Left renal pelvis (tissue), 4 donors: ENCODE data around the gene NTN3. TPM values are rescaled to one million over a fixed set of nuclear protein-coding genes. Genes with fewer than 3 reads are reported as not detected.
"Not testable (repeated sequence)": the region's sequence is repeated elsewhere in the genome, so short reads cannot be mapped to it uniquely, and the experiment has no call there.

Source experiments
- DNase-seq, 4 donors: peaks; one replicate each; pipeline ENCODE4 v3.0.0-alpha.2; 2013; ENCODE audit warnings: low read depth in 4 of 4, low spot score in 3 of 4
- polyA plus RNA-seq, 4 donors: library from polyadenylated mRNA; unstranded; fragments of 120-200 nt; gene quantifications; one replicate each; pipeline ENCODE4 v1.2.1, GENCODE V29; 2013; ENCODE audit not compliant: insufficient read length in 4 of 4

NTN3 gene
- 1 to 10 TPM; 2.1 to 5.0 (median 2.6) TPM for polyA plus RNA-seq

- DNase-seq = no peak
Observed at GRCh38 chr16:2471016-2471652, at the start of gene NTN3. NTN3 (plus strand) TSS chr16:2471297; CDS start chr16:2471702, 405 bp downstream.

GRCh38 chr16:2422123-2422867 is 48.8 kb upstream of the NTN3 start:
- DNase-seq = no peak

- no peak for DNase-seq
Observed at GRCh38 chr16:2424061-2425007, 46.8 kb upstream of the NTN3 start.

GRCh38 chr16:2425008-2425518 is 46.0 kb upstream of the NTN3 start:
- no peak for DNase-seq

- no peak for DNase-seq
Observed at GRCh38 chr16:2425825-2426430, 45.2 kb upstream of the NTN3 start.

GRCh38 chr16:2426941-2427361 is 44.1 kb upstream of the NTN3 start:
- no peak for DNase-seq

- no peak for DNase-seq
Observed at GRCh38 chr16:2427526-2427925, 43.6 kb upstream of the NTN3 start.

- peak in 1 of 4 donors; percentile 14 for DNase-seq
Observed at GRCh38 chr16:2428051-2428783, 42.9 kb upstream of the NTN3 start.

GRCh38 chr16:2428784-2429033 is 42.4 kb upstream of the NTN3 start:
- no peak for DNase-seq

GRCh38 chr16:2429034-2429770 is 41.9 kb upstream of the NTN3 start, which contains the start of gene CCNF:
CCNF (plus strand) TSS chr16:2429447; CDS start chr16:2429482, 35 bp downstream.
- DNase-seq = peak; percentile 91 to 93 (median 92)

- DNase-seq = no peak
Observed at GRCh38 chr16:2429771-2430663, 41.1 kb upstream of the NTN3 start.

- DNase-seq = no peak
Observed at GRCh38 chr16:2432286-2432685, 38.8 kb upstream of the NTN3 start.

- no peak for DNase-seq
Observed at GRCh38 chr16:2432801-2433505, 38.1 kb upstream of the NTN3 start.

- DNase-seq = not testable (repeated sequence)
Observed at GRCh38 chr16:2435236-2435635, 35.9 kb upstream of the NTN3 start.

GRCh38 chr16:2436110-2436509 is 35.0 kb upstream of the NTN3 start:
- DNase-seq = no peak

- no peak for DNase-seq
Observed at GRCh38 chr16:2437032-2437790, 33.9 kb upstream of the NTN3 start.

GRCh38 chr16:2438121-2438520 is 33.0 kb upstream of the NTN3 start:
- no peak for DNase-seq
